ENCODE results near the gene GATA5.

GATA5 gene

DNA sequence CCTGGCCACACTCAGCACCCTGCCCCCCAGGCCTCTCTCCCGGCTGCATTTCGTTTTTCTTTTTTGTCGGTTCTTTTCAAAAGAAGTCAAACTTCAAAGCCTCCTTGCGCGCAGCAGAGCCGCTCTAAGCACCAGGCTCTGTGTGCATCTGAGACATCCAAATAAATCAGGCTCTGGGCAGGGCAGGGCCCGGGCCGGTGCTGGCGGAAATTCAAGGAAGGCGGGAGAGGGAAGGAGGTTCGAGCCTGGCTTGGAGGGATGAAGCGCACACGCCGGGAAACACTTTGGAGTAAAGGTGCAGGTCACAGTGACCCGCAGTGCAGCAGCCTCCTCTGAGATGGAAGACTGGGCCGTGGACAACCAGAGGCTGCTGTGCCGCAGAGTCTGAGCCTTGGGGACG is 5.8 kb downstream of the GATA5 start:
- DNase-seq = no peak

DNA sequence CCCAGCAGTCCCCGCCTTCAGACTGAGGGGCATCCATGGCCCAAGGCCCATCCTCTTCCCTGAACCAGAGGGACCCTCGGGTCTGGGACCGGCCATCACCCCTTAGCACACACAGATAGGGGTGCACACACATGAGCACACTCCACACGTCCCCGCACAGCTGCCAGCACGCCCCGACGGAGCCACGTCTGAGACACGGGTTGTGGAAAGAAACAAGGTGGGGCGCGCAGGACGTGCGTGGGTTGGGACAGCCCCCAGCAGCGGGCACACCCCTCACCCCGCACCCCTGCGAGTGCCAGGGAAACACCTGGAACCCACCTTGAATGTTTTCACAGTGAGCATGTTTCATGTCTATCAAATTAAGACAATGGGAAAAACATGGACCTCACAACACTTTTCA is 6.4 kb downstream of the GATA5 start:
- no peak for DNase-seq

DNA sequence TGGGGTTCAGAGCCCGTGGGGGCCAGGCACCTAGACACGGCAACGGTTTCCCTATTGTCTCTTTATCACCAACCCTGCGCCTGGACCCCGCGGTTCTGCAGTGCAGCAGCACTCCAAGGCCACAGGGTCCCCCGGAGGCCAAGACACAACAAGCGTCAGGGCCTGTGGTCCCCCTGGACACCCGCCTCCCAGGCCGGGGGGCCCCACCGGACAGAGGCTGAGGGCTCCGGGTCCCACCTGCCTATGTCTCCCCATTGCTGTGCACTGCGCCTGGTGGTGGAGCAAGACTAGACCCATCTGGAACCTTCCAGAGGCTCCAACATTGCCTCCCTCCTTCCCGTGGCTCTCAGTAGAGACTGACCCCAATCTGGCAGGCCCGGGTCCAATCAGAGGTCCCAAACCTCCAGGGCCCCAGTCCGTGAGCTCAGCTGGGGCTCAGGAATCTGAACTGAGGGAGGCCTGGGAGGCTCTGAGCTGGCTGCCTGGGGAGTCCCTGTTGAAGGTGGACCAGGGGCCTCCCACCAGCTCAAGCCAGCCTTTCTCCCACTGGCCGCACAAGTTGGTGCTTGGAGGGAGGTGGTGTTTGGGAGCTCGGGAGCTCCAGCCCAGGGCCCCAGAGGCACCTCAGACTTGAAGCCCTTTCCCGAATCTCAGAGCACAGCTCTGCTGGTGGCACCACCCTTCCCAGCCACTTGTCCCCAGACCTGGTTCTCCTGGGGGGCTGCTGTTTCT is 8.8 kb downstream of the GATA5 start:
- no peak for DNase-seq

DNA sequence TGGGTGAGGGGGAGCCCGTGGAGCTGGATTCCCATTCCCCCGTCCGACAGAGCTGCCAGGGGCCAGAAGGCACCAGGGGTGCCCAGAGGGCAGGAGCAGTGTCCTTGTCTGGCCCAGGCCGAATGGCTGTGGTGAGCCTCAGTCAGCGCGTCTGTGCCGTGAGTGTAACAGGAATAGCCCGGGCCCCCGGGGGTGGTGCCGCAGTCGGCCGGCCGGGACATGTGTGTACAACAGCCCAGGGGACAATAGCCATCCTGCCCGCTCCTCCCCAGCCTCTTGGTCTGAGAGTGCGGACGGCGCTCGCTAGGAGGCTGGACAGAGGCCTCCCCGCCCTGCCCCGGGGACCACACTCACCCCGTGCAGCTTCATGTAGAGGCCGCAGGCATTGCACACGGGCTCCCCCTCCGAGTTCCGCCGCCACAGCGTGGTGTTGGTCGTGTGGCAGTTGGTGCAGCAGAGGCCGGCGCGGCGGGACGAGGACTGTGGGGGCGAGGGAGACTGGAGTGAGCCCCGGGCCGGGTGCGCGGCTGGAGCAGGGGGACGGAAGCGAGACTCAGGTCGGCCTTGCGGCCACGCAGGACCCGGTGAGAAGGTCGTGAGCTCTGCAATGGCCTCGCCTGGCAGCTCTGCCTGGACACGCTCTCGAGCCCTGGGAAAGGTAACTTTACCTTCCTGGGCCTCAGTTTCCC is 9.6 kb downstream of the GATA5 start:
- no peak for DNase-seq

DNA sequence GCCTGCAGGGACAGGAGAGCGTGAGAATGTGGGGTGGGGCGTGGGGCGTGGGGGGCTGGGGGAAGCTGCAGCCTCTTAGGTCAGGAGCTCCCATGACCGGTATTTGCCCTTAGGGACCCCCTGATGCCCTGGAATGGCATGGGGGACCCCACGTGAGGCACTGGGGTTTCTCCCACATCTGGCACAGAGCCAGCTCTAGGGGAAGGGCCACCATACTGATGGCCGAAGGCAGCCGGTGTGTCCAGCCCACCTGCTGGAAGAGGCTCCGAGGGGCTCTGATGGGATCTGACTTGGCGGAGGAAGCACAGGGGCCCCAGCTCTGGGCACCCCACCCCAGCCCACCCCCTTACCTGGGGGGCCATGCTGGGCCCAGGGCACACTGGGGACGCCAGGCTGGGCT is 10.8 kb downstream of the GATA5 start:
- no peak for DNase-seq

DNA sequence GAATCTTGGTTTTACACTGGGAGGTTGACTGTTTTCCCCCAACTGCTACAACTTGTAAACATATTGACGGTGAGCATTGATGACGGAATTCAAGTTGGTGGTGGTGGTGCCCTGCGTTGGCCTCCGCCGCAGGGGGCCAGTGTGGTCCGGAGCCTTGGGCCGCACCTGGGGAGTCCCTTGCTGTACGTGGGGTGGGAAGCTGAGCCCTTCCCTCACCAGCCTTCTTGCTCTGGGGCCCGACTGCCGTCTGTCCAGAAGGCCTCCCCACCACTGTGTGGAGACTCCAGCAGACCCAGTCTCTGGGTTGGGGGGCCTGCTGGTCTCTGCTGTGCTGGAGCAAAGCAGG is 11.4 kb downstream of the GATA5 start:
- DNase-seq = no peak

DNA sequence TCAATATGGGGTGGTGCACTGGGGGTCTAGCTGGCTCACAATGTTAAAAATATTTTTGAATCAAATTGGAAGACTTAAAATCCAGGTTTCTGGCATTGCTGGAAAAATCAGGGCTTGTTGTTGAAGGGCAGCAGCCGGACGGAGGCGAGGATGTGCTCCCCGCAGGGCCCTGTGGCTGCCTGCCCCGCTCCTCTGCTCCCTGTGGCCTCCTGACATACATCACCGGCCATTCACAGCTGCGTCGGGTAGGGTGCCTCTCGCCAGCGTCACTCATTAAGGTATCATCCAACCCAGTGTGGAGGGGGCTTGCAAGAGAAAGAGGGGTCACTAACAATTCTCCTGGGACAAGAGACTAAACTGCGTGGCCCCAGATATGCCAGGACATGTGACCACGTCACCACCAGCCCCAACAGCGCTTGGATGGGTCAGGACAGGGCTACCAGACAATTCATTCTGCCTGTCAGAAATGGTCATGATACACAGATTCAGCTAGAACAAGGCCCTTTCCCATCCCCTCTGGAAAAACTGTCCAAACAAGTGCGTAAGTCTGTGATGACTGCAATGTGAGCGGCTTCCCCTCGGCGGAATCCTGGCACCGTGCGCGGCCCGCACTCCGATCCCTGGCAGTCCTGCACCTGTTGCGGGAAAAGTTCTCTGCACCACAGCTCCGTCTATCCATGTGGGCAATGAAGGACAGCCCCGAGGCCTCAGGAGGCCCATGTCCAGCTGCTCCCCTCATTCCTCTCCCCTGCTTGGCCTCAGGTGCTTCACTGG is 12.0 kb downstream of the GATA5 start:
- DNase-seq = no peak

DNA sequence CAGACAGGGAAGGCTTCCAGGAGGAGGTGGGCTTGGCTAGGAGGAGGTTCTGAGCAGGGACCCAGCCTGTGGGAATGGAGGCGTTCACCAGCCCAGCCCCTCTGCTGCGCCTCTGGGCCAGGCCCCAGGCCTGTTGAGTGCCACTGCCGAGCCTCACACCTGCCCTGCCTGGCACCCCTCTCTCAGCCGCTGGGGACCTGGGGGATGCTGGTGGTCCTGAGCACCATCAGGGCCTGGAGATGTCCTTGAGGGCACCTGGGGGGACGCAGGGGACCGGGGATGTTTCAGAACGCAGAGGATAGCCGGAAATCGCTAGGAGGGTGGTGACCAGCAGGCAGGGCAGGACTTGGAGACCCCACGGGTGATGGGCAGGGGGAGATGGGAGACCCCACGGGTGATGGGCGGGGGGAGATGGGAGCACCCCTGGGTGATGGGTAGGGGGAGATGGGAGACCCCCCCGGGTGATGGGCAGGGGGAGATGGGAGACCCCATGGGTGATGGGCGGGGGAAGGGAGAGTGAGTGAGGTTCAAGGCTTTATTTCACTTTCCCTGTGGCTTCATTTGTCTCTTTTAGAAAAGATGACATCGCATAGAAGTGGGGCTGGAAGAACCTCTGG is 12.7 kb downstream of the GATA5 start:
- no peak for DNase-seq

DNA sequence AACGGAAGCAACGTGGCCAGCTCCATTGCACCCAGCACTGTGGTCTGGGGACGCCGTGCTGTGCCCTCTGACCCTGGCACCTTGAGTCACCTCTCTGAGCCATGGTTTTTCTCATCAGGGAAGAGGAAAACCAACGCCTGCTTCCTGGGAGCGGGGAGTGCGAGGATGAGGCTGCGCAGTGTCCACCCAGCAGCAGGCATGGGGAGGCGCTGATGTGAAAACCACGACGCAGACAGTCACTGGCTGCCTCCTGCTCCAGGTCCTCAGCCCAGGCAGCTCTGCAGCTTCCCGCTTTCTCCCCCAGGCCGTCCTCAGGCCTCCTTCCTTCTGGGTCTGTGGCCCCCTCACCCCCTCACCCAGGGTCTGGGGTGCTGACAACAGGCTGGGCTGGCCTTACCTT is 14.0 kb downstream of the GATA5 start:
- DNase-seq = no peak

DNA sequence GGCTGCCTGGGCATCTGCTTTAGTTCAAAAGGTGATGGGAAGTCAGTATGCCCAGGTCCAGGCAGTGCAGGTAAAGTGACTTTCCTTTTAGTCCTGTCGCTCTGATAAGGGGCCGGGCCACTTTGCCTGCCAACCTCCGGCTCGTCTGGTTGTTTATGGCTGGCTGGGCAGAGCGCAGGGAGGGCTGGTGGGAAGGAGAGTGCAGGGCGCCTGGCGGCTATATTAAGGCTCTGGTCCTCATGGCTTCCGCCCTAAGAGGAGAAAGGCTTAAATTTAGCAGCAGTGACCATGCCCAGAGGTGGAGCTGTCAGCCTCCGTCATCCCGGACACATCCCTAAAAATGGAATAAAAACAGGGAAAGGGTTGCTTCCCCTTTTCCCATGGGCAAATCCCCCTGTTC is 14.6 kb downstream of the GATA5 start:
- no peak for DNase-seq

DNA sequence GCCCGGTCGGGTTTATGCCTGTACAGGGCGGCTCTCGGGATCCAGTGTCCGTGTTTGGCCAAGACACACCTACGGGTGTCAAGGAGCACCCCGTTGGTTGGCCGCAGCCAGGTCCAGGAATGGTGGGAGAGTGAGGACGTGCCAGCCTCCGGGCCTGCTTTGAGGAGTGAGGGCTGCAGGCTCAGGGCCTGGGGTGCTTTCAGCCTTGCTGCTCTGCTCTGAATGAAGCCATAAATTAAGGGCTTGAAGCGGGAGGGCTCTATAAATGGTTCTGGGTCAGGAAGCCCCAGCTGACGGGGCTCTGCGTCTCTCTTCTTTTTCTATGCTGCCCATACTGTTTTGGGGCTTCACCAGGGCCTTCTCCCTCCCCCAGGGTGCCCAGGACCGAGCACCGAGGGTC is 15.1 kb downstream of the GATA5 start:
- DNase-seq = no peak

DNA sequence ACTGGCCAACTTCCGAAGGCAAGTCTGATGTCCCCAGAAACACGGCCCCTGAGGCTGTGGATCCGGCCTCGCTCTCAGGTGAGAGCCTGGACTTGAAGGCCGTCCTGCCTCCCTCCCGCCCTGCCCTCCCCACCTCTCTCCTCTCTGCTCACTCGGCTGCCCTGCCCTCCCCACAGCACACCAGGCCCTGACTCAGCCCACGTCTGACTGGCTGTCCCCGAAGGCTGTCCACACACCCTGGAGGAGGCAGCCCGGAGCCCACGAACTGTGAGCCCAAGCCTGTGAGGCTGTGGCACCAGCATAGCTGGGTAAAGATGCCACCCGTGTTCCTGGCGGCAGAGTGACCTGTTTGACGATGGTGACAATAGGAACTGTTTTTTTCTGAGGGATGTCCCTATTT is 16.3 kb downstream of the GATA5 start:
- DNase-seq = no peak

DNA sequence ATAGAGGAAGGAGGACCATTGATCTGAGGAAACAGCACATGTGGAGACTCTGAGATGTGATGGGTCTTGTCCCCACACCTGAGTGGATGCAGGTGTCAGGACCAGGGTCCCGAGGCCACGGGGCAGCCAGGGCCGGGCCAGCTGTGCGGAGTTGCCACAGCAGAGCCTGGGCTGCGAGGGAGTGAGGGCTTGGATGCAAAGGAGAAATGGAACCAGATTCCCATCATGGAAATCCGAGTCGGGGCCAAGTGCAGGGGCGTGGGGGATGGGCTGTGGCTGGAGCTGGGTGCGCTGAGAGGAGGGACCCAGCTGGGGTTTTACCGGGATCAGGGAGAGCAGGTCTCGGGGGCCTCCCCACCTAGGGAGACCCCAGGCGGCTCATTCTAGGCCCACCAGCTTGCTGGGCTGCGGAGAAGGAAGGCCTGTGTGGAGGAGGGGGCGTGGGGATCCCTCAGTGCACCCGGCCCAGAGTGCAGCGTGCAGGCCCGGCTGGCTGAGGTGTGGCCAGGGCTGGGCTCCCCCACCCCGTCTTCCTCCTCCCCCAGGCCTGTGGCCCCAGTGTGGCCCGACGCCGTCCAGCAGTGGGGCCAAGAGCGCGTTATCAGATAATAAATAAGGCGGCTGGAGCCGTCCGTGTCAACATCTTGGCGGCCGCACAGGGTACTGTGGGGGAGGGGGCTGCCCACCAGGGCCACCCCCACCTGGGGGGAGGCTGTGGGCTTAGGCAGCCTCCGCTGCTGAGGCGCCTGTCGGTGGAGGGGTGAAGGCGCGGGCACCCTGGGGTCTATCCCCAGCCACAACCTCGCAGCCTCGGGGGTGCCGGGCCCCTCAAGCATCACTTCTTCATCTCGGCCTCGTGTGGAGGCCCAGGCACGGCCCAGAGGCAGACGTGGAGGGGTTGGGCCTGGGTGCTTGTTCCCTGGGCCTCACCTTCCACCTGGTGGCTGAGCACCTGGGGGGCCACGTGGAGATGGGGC is 17.2 kb downstream of the GATA5 start:
- no peak for DNase-seq

DNA sequence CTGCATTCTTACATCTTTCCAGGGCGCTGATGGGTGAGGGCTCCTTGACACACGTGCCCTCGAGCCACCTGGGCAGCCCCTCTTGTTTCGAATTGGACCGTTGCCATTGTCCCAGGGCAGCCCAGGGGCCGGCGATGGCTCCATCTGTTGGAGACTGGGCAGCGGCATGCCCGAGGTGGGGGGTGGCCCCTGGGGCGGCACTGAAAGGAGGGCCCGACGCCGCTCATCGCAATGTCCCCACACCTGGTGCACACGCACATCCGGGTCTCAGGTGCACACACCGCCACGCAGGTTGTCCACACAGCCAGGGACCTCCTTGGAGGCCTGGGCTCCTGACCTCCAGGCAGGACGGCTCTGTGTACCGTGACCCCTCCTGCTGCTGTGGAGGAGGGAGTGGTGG is 18.0 kb downstream of the GATA5 start:
- DNase-seq = no peak

DNA sequence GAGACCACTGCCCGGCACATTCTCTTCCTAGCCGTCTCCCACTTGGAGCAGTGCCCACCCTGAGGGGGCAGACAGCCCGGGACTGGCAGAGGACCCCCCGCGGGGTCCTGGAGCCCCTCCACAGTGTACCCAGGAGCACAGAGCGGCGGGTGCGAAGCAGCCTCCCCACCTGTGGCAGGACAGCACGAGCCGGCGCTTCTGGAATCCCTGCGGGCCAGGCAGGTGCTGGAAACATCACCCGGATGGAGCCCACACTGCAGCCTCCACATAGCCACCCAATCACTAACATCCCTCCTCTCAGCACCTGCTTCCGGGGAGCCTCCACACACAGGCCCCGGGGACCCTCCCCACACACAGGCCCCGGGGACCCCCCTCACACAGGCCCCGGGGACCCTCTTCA is 18.7 kb downstream of the GATA5 start:
- no peak for DNase-seq

DNA sequence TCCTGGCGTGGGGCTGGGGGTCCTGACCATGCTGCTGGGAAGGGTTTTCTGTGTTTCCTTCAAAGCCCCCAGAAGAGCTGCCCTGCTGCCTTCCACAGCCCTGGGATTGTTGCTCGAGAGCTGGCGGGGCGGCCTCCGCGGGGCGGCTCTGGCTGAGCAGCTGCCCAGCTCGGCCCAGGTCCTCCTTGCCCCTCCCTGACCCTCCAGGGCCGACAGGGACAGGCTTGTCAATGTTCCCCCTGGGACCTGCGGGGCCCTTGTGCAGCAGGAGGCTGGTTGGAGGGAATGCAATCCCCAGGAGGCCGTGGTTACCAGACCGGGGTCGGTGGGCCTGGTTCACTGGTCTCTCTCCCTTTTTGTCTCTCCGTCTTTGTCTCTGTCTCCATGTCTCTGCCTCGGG is 19.9 kb downstream of the GATA5 start:
- DNase-seq = no peak

DNA sequence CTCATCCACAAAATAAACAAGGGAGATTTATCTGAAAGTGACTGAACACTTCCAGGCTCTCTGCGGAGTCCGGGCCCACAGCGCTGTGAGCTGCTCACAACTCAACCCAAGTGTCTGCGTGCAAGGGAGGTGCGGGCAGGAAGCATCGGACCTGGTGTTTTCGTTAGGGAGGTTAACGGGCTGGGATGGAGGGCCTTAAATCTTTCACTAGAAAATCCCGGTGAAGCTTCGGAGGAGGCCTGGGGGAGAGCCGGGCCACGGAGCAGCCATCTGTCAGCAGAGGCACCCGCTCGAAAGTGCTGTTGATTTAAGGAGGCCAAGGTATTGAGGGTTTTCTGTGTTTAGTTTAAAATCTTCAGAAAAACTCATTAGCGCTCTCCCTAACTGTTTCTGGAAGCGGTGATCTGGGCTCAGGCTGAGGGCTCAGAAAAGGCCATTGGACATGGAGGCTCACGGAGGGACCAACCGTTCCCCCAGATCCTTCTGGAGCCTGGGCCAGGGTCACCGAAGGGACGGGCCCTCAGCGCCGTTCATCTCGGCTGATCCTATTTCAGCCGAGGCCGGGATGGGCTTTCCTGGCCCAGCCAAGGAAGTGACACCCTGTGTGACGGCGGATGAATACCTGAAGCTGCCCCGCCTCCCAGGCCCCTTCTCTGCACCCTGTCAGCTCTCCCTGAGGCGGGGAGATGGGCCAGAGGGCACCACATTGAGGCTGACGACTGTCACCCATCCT is 20.7 kb downstream of the GATA5 start:
- no peak for DNase-seq

DNA sequence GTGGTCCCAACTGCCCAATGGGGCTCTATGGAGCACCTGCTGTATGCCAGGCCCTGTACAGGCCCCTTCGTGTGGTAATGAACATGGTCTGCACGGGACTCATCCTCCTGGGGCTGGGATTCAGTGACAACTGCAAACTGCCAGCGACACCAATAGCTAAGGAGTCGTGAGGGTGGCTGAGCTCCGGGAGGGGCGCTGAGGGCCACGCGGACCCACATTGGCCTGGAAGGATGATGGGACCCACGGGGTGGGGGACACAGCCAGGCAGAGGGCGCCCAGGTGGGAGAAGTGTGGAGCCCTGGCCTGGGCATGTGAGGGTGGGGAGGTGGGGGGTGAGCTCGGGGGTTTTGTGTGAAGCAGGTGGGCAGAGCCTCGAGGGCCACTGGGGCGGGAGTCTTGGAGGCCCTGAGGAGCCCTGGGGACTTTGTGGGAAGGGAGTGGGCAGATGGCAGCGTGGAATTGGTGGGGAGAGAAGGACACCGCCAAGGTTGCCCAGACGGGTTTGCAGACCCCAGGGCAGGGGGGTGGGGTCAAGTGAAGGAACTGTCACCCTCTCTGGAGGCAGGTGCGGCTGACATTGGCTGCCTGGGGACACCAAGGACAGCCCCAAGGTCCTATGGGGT is 22.5 kb downstream of the GATA5 start:
- no peak for DNase-seq

DNA sequence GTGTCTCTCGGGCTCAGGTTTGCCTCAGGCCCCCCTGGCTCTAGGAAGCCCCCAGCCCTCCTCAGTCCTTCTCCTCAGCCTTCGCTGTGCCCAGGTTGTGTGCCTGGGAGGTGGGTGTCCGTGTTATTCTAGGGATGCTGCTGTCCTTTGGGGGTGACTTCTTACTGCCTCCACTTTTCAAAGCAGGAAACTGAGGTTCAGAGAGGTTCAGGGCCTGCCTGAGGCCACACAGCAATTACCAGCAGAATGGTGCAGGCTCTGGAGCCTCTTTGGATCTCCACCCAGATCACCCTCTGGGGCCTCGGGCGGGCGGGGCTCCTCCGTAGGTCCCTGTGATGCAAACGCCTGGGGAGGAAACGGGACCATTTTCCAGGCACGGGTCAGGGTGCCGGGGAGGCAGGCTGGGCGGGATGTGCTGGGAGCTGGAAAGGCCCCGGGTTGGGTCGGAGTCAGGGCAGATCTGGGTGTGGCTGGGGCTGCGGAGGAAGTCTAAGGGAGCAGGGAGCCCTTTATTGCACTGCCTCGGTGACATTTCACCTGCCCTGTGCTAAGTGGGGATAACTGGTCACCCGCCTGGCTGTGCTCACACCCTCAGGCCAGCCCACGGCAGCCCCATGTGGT is 23.2 kb downstream of the GATA5 start:
- no peak for DNase-seq

DNA sequence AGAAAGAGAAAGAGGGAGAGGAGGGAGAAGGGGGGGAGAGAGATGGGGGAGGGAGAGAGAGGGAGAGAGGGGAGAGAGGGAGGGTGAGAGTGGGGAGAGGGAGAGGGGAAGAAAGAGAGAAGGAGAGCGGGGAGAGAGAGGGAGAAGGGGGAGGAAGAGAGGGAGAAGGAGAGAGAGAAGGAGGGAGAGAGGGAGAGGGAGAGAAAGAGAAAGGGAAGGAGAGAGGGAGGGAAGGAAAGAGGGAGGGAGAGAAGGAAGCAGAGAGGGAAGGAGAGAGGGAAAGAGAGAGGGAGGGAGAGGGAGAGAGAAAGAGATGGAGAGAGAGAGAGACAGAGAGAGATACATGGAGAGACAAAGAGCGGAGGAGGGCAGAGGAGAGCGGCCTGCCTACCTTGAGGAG is 23.8 kb downstream of the GATA5 start:
- DNase-seq = no peak

All from stimulated activated CD4-positive, alpha-beta T cell treated with anti-CD3 and anti-CD28 coated beads, Interleukin-2, amount 100 ng/mL, for 24 hours (primary cell).